C1 segment of cervical spinal cord (tissue), 14 donors: ENCODE measurements around the gene IQUB.
"Not testable (repeated sequence)": the region's sequence is repeated elsewhere in the genome, so short reads cannot be mapped to it uniquely, and the experiment has no call there.

Source experiments
- DNase-seq, 14 donors: peaks; one replicate each; lab custom pipeline; 2025; lab: John Stamatoyannopoulos, UW

Gene IQUB

DNA sequence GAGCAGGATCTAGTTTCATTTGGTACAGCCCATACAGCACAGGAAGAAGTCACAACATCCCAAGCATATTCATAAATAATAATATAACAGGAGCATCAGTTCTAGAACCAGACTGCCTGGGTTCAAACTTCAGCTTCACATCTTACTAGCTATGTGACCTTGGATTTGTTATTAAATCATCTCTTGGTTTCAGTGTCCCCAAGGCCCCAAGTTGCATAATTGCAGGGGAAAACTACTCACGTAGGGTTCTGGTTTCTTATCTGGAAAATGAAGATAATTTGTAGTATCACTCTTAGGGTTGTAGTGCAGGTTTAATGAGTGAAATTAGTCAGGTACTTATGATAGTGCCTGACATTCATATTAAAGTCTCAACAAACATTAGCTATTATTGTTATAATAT, 5.5 kb upstream of the IQUB start:
- DNase-seq, result no peak

DNA sequence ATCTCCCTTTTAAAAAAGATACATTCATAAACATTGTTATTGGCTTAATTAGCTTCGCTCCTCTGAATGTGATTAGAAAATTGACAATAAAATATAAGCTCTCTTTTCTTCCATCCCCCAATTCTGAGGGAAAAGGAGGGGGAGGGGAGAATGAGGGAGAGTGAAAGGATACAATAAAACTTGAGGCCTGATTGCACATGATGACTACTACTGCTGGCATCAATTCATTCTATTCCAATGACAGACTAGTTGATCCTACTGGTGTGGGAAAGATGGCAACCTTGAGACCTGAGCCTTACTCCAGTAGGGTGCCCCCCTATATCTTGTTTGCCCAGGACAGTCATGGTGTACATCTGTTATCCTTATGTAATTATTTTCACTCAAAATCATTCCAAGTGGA, 4.5 kb upstream of the IQUB start:
- no peak for DNase-seq

DNA sequence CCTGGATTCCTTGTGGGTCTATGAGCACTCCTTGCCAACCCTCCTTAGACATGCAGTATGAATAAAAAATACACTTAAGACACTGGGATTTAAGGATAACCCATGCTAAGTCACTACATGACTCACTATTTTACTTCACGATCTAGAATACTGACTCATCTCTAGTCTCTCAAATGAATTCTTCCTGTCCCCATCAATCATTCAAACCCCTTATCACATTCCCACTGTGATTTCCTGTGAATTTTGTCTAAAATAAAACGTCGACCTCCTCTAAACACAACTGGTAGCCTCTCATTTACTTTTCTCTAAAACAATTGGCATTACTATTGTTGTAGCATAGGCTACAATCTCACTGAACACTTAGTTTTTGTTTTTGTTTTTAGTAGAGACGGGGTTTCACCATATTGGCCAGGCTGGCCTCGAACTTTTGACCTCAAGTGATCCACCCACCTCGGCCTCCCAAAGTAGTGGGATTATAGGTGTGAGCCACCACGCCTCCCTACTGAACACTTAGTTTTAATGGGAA, 3.9 kb upstream of the IQUB start:
- no peak for DNase-seq

DNA sequence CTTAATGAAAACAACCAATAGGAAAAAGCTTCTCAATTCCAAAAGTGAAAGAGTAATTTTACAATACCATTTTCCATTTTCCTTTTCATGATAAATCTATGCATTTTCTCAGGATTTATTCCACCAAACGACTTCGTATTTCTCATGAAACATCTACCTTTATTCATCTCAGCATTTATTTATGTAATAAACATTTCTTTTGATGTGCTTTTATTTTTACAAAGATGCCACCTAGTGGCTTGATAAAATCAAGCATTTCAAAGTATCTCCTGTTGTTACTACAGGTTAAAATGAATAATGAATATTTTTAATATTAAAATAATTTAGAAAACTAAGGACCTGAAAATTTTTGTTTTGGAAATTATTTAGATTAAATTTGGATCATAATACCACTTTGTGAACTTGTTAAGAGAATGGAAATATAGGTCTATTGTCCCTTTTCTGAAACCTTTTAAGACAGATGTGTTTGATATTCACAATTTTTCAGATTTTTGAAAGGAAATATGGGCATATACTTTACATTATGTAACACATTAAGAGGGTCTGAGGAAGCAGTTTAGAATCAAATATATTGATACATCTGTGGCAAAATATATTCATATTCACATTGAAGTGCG, 2.7 kb upstream of the IQUB start:
- peak in 1 of 14 donors; percentile 55 for DNase-seq

DNA sequence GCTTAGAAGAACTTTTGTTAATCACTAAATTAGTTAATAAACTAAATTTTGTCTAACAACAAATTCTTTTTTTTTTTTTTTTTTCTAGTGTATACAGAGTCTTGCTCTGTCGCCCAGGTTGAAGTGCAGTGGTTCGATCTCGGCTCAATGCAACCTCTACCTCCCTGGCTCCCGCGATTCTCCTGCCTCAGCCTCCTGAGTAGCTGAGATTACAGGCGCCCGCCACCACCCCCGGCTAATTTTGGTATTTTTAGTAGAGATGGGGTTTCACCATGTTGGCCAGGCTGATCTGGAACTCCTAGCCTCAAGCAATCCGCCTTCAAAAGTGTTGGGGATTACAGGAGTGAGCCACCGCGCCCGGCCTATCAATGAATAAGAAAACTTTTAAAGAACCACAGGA, 1.1 kb upstream of the IQUB start:
- DNase-seq, result no peak

DNA sequence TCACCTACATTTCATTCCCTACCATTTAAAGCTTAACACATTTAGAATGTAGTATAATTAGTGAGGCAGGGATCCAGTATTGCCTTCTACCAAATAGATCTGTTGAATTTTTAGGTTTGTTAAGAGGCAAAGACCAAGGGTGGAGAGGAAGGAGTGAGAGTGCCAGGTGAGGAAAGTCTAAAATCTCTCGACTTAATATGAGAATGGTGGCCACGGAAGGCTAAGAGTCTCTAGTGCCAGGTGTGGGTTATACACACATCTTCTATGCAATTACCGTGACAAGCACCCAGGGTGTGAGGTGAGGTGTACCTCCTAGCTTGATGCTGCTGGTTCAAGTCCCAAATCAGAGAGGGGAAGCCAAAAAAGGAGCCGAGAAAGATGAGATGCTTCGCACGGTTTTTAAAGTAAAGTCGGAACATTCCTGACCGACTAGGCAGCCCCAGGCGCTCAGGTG, 439 bp downstream of the IQUB start:
- DNase-seq, result peak in 2 of 14 donors; percentile 33 to 66

DNA sequence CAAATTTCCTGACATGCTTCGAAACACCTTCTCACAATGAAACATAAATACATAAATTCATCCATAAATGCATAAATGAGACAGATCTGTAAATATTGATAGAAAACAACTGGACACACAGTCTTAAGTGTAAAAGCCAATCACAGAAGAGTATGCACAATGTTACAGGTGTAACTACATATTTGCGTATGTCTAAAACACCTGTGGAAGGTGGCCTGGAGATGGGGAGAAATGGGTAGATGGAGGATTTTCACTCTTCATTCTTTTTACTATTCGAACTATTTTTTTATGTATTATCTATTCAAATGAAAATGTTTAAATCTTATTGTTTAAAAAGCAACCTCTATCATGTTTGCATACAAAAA, 860 bp downstream of the IQUB start:
- DNase-seq, result no peak

DNA sequence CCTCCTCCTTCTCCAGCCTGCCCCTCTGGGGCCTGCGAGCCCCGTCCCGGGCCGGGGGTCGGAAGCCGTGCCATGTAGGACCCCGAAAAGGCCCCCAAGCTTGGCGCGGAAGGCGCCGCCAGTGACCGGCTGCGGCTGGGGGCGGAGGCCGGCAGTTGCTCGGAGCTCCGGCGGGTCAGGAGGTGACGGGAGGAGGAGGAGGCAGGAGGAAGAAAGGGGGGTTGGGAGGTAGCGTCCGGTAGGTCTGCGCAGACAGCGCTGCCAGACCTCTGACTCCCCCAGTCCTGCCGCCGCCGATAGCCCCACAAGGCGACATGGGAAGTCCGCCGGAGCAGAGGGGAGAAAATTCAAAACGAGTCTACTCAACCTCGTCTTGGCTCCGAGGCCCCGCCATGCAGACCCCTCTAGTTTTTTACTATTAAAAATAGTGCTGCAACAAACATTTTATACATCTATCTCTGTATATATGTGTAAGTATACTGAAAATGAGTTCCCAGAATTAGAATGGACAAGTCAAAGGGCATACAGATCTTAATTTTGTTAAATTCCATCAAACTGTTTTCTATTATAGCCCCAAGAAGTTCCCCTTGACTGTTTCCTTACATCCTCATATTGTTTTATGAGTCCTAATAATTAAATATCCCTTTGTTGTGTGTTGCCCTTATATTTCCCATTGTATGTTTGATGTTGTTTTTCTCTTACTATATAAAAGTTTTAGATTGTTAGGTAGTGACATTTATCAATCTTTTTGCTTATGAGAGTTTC, 1.4 kb downstream of the IQUB start:
- DNase-seq, result peak in 11 of 14 donors; percentile 5 to 53 (median 15)

DNA sequence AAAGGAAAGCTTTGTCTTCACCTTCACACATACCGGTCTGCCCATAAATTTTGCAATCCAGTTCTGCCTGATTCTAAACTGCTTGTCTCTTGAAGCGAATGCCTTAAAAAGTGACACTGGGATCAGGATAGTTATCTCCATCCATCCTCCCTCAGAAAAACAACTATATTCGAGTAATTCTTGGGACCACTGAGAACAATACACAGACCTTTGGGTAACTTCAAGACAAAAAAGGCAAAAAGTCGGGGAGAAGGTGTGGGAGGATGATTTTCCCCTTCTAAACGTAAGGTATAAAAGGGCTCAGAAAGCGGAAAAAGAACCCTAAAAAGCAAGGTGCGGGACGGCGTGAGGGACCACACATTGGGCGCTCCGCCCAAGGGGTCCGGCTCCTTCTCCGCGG, 2.1 kb downstream of the IQUB start:
- DNase-seq, result not testable (repeated sequence)

DNA sequence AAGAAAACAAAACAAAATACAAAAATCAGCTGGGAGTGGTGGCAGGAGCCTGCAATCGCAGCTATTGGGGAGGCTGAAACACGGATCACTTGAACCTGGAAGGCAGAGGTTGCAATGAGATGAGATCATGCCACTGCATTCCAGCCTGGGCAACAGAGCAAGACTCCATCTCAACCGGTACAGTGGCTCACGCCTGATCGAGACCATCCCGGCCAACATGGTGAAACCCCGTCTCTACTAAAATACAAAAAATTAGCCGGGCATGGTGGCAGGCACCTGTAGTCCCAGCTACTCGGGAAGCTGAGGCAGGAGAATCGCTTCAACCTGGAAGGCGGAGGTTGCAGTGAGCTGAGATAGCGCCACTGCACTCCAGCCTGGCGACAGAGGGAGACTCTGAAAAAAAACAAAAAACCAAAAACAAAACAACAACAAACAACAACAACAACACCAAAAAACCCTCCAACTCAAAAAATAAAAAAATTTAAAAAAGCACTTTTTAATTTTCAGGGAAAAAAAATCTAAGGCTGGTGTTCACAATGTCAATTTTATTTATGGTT, 4.3 kb downstream of the IQUB start:
- DNase-seq, result not testable (repeated sequence)

DNA sequence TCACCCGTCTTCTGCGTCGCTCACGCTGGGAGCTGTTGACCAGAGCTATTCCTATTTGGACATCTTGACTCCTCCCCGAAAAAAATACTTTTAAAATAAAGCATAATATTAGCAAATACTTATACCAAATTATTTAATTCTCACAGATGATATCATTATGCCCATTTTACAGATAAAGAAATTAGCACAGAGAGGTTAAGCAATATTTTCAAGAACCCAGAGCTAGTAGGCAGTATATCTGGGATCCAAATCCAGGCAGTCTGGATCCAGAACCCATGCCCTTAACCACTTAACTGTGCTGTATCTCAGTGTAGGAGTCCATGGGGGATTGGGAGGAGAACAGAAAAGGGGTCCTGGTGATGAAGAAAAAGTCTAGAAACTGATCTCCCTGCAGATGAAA, 6.1 kb downstream of the IQUB start:
- no peak for DNase-seq

DNA sequence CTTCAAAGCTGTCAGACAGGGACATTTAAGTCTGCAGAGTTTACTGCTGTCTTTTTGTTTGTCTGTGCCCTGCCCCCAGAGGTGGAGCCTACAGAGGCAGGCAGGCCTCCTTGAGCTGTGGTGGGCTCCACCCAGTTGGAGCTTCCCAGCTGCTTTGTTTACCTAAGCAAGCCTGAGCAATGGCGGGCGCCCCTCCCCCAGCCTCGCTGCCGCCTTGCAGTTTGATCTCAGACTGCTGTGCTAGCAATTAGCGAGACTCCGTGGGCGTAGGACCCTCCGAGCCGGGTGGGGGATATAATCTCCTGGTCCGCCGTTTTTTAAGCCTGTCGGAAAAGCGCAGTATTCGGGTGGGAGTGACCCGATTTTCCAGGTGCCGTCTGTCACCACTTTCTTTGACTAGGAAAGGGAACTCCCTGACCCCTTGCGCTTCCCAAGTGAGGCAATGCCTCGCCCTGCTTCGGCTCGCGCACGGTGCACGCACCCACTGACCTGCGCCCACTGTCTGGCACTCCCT, 6.6 kb downstream of the IQUB start:
- DNase-seq, result not testable (repeated sequence)

DNA sequence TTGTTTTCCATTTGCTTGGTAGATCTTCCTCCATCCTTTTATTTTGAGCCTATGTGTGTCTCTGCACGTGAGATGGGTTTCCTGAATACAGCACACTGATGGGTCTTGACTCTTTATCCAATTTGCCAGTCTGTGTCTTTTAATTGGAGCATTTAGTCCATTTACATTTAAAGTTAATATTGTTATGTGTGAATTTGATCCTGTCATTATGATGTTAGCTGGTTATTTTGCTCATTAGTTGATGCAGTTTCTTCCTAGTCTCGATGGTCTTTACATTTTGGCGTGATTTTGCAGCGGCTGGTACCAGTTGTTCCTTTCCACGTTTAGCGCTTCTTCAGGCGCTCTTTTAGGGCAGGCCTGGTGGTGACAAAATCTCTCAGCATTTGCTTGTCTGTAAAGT, 7.9 kb downstream of the IQUB start:
- DNase-seq, result not testable (repeated sequence)

DNA sequence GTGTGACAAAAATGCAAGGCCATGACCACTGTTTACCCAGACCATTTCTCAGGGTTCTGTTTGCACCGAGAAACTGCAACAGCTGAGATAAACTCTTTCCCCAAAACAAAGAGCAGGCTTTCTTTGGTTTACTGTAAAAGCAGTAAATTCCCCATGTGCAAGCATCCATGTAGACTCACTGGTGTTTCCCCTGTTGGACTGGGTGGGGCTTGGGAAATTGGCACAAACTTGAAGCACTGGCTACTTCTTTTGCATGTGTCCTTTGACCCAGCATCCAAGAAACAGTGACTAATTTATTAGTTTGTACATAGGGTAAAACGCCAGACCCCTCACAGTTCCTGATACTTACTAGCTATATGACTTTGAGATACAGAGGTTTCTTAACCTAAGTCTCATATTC, 12.3 kb downstream of the IQUB start:
- DNase-seq, result no peak

DNA sequence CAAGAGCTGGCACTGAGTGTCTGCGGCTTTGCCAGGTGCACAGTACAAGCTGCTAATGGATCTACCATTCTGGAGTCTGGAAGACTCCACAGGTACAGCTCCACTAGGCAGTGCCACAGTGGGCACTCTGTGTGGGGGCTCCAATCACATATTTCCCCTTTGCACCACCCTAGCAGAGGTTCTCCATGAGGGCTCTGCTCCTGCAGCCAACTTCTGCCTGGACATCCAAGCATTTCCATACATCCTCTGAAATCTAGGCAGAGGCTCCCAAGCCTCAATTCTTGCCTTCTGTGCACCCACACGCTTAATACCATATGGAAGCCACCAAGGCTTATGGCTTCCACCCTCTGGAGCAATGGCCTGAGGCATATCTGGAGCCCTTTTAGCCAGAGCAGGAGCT, 29.2 kb downstream of the IQUB start:
- DNase-seq, result no peak

DNA sequence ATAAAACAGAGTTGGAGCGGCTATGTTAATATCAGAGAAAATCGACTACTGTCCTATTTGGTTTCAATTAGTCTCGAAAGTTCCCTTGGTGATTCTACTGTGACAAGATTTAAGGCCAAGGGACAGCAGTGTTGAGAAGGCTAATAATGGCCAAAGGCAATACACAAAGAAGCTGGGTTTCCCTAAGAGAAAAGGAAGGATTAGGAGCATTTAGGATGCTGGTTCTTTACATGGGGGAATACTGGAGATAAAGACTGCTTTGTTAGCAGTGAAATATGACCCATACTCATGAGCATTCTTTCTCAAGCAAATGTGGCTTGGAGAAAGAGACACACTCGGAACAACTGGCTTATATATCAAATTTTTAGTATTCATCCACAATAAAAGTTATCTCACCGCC, 32.2 kb downstream of the IQUB start:
- no peak for DNase-seq

DNA sequence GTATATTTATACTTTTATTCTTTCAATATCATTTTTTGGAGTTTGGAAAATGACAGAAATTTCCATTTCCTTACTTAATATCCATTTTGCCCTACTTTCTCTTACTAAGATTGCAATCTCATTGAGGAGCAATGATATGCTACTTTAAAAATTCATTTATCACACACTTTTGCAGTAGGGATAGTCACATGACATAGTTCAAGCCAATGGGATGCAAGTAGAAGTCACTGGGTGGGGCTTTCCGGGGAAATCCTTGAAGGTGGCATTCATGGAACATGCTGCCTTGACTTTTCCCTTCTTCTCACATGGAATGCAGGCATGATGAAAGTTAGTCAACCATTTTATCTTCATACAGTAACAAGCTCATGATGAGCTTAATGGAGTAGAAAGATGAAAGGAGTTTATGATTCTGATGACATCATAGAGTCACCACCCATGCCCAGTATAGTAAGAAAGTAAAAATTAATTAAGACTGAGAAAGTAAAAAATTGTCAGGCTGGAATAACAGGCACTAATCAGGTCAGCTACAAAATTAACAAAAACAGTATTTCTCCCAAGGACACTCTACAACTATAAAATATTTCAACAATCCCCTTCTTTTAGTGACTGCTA, 33.4 kb downstream of the IQUB start:
- no peak for DNase-seq

DNA sequence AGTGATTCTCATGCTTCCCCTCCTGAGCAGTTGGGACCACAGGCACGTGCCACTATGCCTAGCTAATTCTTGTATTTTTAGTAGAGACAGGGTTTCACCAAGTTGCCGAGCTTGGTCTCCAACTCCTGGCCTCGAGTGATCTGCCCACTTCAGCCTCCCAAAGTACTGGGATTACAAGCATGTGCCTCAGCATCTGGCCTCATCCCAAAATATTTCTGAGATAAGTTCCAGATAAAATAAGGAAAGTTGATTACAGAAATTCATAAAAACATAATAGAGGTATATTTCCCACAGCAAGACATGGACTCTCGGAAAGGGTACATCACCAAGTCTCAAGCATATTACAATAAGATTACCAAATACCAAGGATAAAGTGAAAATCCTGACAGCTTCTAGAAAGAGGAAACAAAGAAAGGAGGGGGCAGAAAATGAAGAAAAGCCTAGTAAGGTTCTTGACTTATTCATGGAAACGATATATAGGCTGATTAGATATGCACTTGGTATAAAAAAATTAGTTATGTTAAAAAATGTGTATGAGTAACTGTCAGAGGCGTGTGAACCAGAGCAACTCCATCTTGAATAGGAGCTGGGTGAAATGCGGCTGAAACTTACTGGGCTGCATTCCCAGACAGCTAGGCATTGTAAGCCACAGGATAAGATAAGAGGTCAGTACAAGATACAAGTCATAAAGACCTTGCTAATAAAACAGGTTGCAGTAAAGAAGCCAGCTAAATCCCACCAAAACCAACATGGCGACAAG, 35.0 kb downstream of the IQUB start:
- DNase-seq, result no peak

DNA sequence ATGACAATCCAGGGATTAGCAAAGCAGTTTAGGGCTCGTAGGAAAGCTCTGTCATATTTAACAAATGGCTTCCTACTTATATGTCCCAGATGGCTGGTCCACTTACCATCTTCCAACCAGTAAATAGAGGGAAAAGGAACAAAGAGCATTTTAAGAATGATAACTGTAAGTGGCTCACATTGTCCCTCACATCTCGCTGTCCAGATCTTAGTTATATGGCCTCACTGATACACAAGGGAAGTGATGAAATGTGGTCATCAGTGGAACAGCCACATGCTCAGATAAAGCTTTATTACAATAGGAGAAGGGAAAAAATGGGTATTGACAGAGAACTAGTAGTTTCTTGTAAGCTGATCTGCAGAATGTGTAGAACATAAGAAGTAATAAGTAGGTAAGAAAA, 35.8 kb downstream of the IQUB start:
- no peak for DNase-seq

DNA sequence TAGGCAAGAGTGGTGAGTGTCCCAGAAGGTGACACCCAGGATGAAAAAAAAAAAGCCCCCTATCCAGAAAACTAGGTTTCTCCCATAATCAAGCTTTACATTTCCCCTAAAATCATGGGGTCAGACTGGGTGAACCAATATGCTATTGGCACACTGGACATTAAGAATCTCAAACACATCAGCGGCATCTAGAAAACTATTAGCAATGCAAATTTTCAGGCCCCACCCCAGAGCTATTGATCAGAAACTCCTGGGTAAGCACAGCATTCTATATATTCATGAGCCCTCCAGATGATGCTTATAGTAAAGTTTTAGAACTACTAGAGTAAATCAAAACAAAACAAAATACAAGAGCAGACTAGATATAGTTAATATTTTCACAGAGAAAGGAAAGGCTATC, 36.4 kb downstream of the IQUB start:
- DNase-seq, result no peak

DNA sequence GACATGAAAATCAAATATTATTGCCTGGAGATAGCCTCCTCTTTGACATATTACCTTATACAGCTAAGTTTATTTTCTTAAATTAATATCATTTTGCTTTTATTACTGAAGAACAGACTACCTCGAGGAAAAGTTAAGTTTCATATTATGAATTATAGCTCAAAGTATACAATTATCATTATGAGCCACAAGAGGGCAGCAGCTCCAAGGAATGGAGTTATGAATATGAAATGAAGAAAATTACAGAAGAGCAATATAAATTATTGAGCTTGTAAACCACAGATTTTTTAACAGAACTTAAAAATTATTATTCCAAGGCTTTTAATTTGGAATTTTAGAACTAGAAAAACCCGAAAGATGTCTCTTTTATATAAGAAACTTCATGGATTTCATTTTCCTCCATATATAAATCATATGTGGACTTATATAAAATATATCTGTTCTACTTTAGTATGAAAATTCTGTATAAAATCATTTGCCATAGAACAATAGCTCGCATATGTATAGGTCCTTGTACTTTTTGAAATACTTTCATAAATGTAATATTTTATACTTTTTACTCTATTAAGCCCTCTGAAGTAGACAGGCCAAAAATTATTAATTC, 40.1 kb downstream of the IQUB start:
- DNase-seq, result peak in 1 of 14 donors; percentile 44
